GM12878 (cell line): ENCODE measurements around the gene TM7SF2. TPM values are rescaled to one million over a fixed set of nuclear protein-coding genes. Genes with fewer than 3 reads are reported as not detected.

Source experiments
- ATAC-seq: fragments of 200-7000 bp; cut with Tn5 transposase; 3 replicates; pipeline ENCODE4 v1.9.1; 2020; ENCODE audit warnings: mild to moderate bottlenecking, moderate library complexity
- BruUV-seq: library from RNA; stranded (reverse); fragments of 400-500 nt; replicated peaks from 2 replicates; lab custom pipeline; 2021; lab: Mats Ljungman, UMichigan
- CTCF ChIA-PET: fragments of 300-600 bp; sonication (Branson Sonifier 250); formaldehyde crosslinking; extraction: SDS; loops from one replicate; lab custom pipeline; 2021; ENCODE audit warnings: inconsistent platforms; lab: Yijun Ruan, JAX
- POLR2A ChIA-PET: fragments of 350-600 bp; formaldehyde crosslinking; extraction: SDS; loops from one replicate; lab custom pipeline; 2021; ENCODE audit warnings: inconsistent platforms; lab: Charles Lee
- RAD21 ChIA-PET: fragments of 300-600 bp; sonication (Branson Sonifier 250); formaldehyde crosslinking; loops from one replicate; lab custom pipeline; 2023; ENCODE audit warnings: antibody characterized with exemption; ENCODE audit not compliant: unreplicated experiment; lab: Charles Lee
- SMC1A ChIA-PET: fragments of 300-600 bp; sonication (Branson Sonifier 250); formaldehyde crosslinking; loops from one replicate; lab custom pipeline; 2023; ENCODE audit not compliant: unreplicated experiment, uncharacterized antibody; lab: Charles Lee
- DNase-seq: peaks from one replicate; pipeline ENCODE4 v3.0.0-alpha.2; 2011; ENCODE audit warnings: low read depth, low spot score
- FAIRE-seq: peaks from 3 replicates; lab custom pipeline; 2011; peaks lifted over from hg19 to GRCh38; lab: Jason Lieb, UNC
- H2AFZ ChIP-seq: 2 replicates; pipeline ENCODE4 v1.6.0; 2011; ENCODE audit warnings: low read depth, low read length, control low read depth; ENCODE audit not compliant: control insufficient read depth
- H3K27ac ChIP-seq: 2 replicates; pipeline ENCODE4 v1.5.1; 2011; ENCODE audit warnings: control low read depth; ENCODE audit not compliant: control insufficient read depth, insufficient read depth
- H3K27me3 ChIP-seq, 2 experiments: replicated peaks in 1 of 2; 2 replicates each; pipeline versions ENCODE4 v1.6.0 to v1.6.1; 2011; ENCODE audit warnings: low read length in 1 of 2; ENCODE audit not compliant: control insufficient read depth in 2 of 2, insufficient read depth in 2 of 2
- H3K36me3 ChIP-seq, 2 experiments: 2 replicates each; pipeline ENCODE4 v1.5.1; 2011; ENCODE audit warnings: low read length in 1 of 2; ENCODE audit not compliant: control insufficient read depth in 2 of 2, insufficient read depth in 2 of 2
- H3K4me1 ChIP-seq: 2 replicates; pipeline ENCODE4 v1.6.1; 2011; ENCODE audit warnings: mild to moderate bottlenecking, low read length, moderate library complexity, mixed read lengths; ENCODE audit not compliant: control insufficient read depth, insufficient read depth
- H3K4me2 ChIP-seq: 2 replicates; pipeline ENCODE4 v1.6.0; 2011; ENCODE audit warnings: control low read depth; ENCODE audit not compliant: control insufficient read depth, insufficient read depth
- H3K4me3 ChIP-seq: fragments of 200-600 bp; sonication (generic); 2 replicates; pipeline ENCODE4 v1.5.1; 2016
- H3K79me2 ChIP-seq: 2 replicates; pipeline ENCODE4 v1.6.0; 2011; ENCODE audit warnings: low read length; ENCODE audit not compliant: control insufficient read depth, insufficient read depth
- H3K9ac ChIP-seq: 2 replicates; pipeline ENCODE4 v1.8.0; 2011; ENCODE audit warnings: low read length, control low read depth, mixed read lengths; ENCODE audit not compliant: control insufficient read depth, insufficient read depth
- H3K9me3 ChIP-seq: replicated peaks from 3 replicates; pipeline ENCODE4 v1.5.1; 2011; ENCODE audit warnings: mild to moderate bottlenecking, low read length; ENCODE audit not compliant: control insufficient read depth, insufficient read depth
- H4K20me1 ChIP-seq: 2 replicates; pipeline ENCODE4 v1.6.0; 2011; ENCODE audit not compliant: control insufficient read depth, insufficient read depth
- CBFB ChIP-seq: IDR thresholded peaks from 2 replicates; pipeline ENCODE4 v1.6.1; 2016; ENCODE audit warnings: antibody characterized with exemption, low read depth
- CREB1 ChIP-seq: IDR thresholded peaks from 2 replicates; pipeline ENCODE4 v1.6.1; 2012; ENCODE audit warnings: low read depth, mild to moderate bottlenecking, inconsistent platforms
- EP300 ChIP-seq, 2 experiments: fragments of 150-350 bp in 1 of 2; IDR thresholded peaks; 2 replicates each; pipeline ENCODE4 v1.6.1; 2011 to 2012; ENCODE audit warnings: low read depth in 2 of 2, low read length in 2 of 2, borderline replicate concordance in 1 of 2, improper control_type of control experiment in 1 of 2, inconsistent platforms in 1 of 2; ENCODE audit not compliant: control insufficient read depth in 1 of 2
- ESRRA ChIP-seq: IDR thresholded peaks from 2 replicates; pipeline ENCODE4 v1.6.1; 2012; ENCODE audit warnings: mild to moderate bottlenecking, low read length, improper control_type of control experiment
- GABPA ChIP-seq: IDR thresholded peaks from 2 replicates; pipeline ENCODE4 v1.6.1; 2014; ENCODE audit warnings: antibody characterized with exemption, low read depth, mild to moderate bottlenecking, inconsistent platforms
- HDGF ChIP-seq: fragments of 450-650 bp; IDR thresholded peaks from 2 replicates; pipeline ENCODE4 v1.6.1; 2016; ENCODE audit warnings: antibody characterized with exemption
- IKZF1 ChIP-seq: fragments of 450-650 bp; conservative IDR thresholded peaks from 2 replicates; pipeline ENCODE4 v1.6.1; 2017; ENCODE audit warnings: antibody characterized with exemption, mild to moderate bottlenecking
- JUND ChIP-seq: IDR thresholded peaks from 2 replicates; pipeline ENCODE4 v1.6.1; 2012; ENCODE audit warnings: low read depth, mild to moderate bottlenecking, low read length, improper control_type of control experiment, moderate library complexity
- MTA3 ChIP-seq: IDR thresholded peaks from 2 replicates; pipeline ENCODE4 v1.6.1; 2012; ENCODE audit warnings: low read length, inconsistent platforms, borderline replicate concordance
- NR2F1 ChIP-seq: fragments of 450-650 bp; conservative IDR thresholded peaks from 2 replicates; pipeline ENCODE4 v1.6.1; 2017; ENCODE audit warnings: mild to moderate bottlenecking
- POLR2A ChIP-seq: IDR thresholded peaks from 2 replicates; pipeline ENCODE4 v1.6.1; 2011; ENCODE audit warnings: low read depth, mild to moderate bottlenecking, low read length
- RB1 ChIP-seq: fragments of 450-650 bp; formaldehyde crosslinking; IDR thresholded peaks from 2 replicates; pipeline ENCODE4 v1.6.1; 2017; ENCODE audit warnings: mild to moderate bottlenecking, borderline replicate concordance
- ZNF622 ChIP-seq: fragments of 450-650 bp; IDR thresholded peaks from 2 replicates; pipeline ENCODE4 v1.6.1; 2017; ENCODE audit warnings: mild to moderate bottlenecking, inconsistent platforms
- WGBS: methylation state at CpG from one replicate; pipeline ENCODE4 v1.1.6; 2016; ENCODE audit warnings: low lambda C conversion rate; ENCODE audit not compliant: insufficient replicate concordance, insufficient coverage; ENCODE audit errors: missing lambda C conversion rate; 5-methylcytosine and 5-hydroxymethylcytosine counted together
- in situ Hi-C: fragments of 300-500 bp; cut with MboI; formaldehyde crosslinking; loops from 9 replicates; pipeline ENCODE4 v1.14.3; 2018; ENCODE audit warnings: mixed read lengths
- intact Hi-C: fragments of 100-400 bp; cut with micrococcal nuclease; formaldehyde crosslinking; loops from one replicate; pipeline ENCODE4 v1.14.2; 2022; ENCODE audit not compliant: unreplicated experiment
- polyA plus RNA-seq, 11 experiments: library from polyadenylated mRNA; depleted of rRNA in 4 of 11; unstranded in 6 of 11; stranded (reverse) in 5 of 11; fragments of >200 nt; fragmentation: Nextera tagmentation in 4 of 11; fragmentation: Illumina TruSeq in 1 of 11; extraction: Ambion mirVana in 4 of 11; extraction: Trizol in 1 of 11; gene quantifications; 1 replicate in 1 of 11; 2 replicates in 10 of 11; pipeline versions ENCODE4 v1.2.1 to v1.2.3, GENCODE V29; 2011 to 2016; ENCODE audit warnings: inconsistent platforms in 2 of 11, missing spikeins in 2 of 11, low read depth in 1 of 11
- total RNA-seq, 4 experiments: library from RNA; depleted of rRNA in 3 of 4; stranded (reverse); fragments of >200 nt in 3 of 4; fragmentation: Illumina TruSeq in 1 of 4; extraction: Trizol in 1 of 4; gene quantifications; 2 replicates each; pipeline versions ENCODE4 v1.2.1 to v1.2.3, GENCODE V29; 2013 to 2021
- TF ChIP-seq, protein P1 (sequence below): fragments of 450-650 bp; formaldehyde crosslinking; IDR thresholded peaks from 2 replicates; pipeline ENCODE4 v1.4.0; 2020; ENCODE audit warnings: mild to moderate bottlenecking, moderate library complexity
- TF ChIP-seq, protein P2 (sequence below): IDR thresholded peaks from 2 replicates; pipeline ENCODE4 v1.6.1; 2011; ENCODE audit warnings: borderline replicate concordance, low read depth, mild to moderate bottlenecking, moderate library complexity, mixed read lengths, low read length; ENCODE audit not compliant: insufficient read depth; ENCODE audit errors: extremely low read length

Gene TM7SF2
- total and polyA plus RNA-seq, 10 of the 15 experiments (the other 5 are each of a cell fraction or from before 2014, with no cell fraction given), result 0.52 to 57.7 (median 20.7) TPM

DNA sequence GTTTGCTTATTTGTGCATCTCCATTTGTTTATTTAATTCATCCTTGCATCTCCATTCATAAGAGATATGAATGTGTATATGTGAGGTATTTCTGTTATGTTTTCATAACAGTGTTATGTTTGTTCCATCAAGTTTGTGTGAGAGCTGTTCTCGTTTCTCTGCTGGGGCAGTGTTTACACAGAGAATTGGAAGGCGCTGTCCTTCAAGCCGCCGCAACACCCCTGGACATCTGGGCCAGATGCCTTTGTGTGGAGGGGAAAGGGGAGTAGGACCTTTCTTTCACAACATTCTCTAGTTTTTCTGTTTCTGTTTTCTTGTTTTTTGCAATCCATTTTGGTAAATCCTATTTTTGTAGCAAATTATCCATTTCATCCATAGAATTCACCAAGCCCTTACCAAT lies 7.0 kb upstream of the TM7SF2 start:
- Histone ChIP-seq H2AFZ (no peak overlapping the region), H3K36me3 (peaks cover 11 to 16% of the 10 kb centered on the region in 2 experiments)
- SMC1A ChIA-PET, result interaction anchor here (2.0 kb wide), 1 partner anchor 91 kb away, joined by 5 read pairs; the partner anchor contains the start of gene ARL2
- no peak for TF ChIP-seq MTA3
- TF ChIP-seq IKZF1, result no peak
- TF ChIP-seq RB1, result no peak
- no peak for TF ChIP-seq POLR2A
- TF ChIP-seq CBFB, result no peak
- no peak for TF ChIP-seq ZNF622
- no peak for TF ChIP-seq HDGF
- TF ChIP-seq, all 136 proteins: peak for 0
- no peak overlapping the region for H3K27ac ChIP-seq
- in situ Hi-C loops, result no loop called here
- FAIRE-seq (no peak), DNase-seq (no peak), ATAC-seq (no peak)
- H3K4me1 ChIP-seq, result no peaks in the 10 kb centered on the region
- WGBS, result 73% methylated on average over 4 of the region's 4 CpGs
- ChIA-PET POLR2A (no interaction called here), CTCF (interaction anchor here (1.2 to 1.9 kb wide), 3 partner anchors 10 to 76 kb away, joined by 3 to 5 read pairs (median 3); partner anchors contain the start of gene ZNHIT2), RAD21 (no interaction called here)
- no TSS peak for BruUV-seq
- H3K4me3 ChIP-seq, result no peak overlapping the region
- intact Hi-C loops, result no loop called here
- no peaks in the 10 kb centered on the region for H4K20me1 ChIP-seq
- H3K9me3 ChIP-seq, result no peaks in the 10 kb centered on the region
- no peaks in the 10 kb centered on the region for H3K79me2 ChIP-seq
- H3K27me3 ChIP-seq, result no peaks in the 10 kb centered on the region
- no peak overlapping the region for H3K4me2 ChIP-seq
- H3K9ac ChIP-seq, result no peak overlapping the region

DNA sequence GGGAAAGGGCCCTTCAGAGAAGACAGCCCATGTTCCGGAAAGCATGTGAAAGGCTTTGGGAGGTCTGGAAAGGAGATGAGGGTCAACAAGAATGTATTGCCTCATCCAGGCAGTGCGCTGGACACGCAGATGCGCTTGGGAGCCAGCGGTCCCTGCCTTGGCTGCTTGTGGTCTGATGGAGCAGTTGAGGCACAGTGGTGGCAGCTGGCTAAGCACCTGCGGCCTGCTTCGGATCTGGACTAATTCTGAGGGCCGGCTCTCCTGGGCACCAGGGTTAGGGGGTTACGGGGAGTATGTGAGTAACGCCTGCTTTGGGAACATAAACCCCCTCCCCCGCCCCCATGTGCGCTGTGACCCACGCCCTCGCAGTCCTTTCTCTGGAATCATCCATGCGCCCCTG lies 4.6 kb upstream of the TM7SF2 start:
- SMC1A ChIA-PET, result no interaction called here
- Histone ChIP-seq H3K27me3 (no peaks in the 10 kb centered on the region), H3K9me3 (no peaks in the 10 kb centered on the region), H4K20me1 (no peaks in the 10 kb centered on the region), H3K9ac (no peak overlapping the region), H3K4me3 (no peak overlapping the region), H3K36me3 (peaks cover 12 to 16% of the 10 kb centered on the region in 2 experiments), H3K4me1 (peaks cover 8% of the 10 kb centered on the region), H3K4me2 (no peak overlapping the region), H2AFZ (no peak overlapping the region), H3K27ac (no peak overlapping the region), H3K79me2 (no peaks in the 10 kb centered on the region)
- CTCF ChIA-PET, result interaction anchor here (0.6 kb wide), 1 partner anchor 73 kb away, joined by 3 read pairs; no protein-coding TSS in a partner anchor
- no peak for FAIRE-seq
- no peak for DNase-seq
- intact Hi-C loops (no loop called here), in situ Hi-C loops (no loop called here)
- BruUV-seq, result no TSS peak
- RAD21 ChIA-PET, result no interaction called here
- POLR2A ChIA-PET, result no interaction called here
- WGBS, result 91% methylated on average over 15 of the region's 15 CpGs
- ATAC-seq, result no peak
- TF ChIP-seq EP300 (IDR thresholded peaks at IDR 0.05; ENCODE audit: borderline replicate concordance in 1 of 2, control insufficient read depth in 1 of 2, low read depth in 2 of 2, low read length in 2 of 2) (no peak), GABPA (no peak), JUND (no peak), ESRRA (no peak), CREB1 (no peak), NR2F1 (no peak)
- TF ChIP-seq, protein P1, sequence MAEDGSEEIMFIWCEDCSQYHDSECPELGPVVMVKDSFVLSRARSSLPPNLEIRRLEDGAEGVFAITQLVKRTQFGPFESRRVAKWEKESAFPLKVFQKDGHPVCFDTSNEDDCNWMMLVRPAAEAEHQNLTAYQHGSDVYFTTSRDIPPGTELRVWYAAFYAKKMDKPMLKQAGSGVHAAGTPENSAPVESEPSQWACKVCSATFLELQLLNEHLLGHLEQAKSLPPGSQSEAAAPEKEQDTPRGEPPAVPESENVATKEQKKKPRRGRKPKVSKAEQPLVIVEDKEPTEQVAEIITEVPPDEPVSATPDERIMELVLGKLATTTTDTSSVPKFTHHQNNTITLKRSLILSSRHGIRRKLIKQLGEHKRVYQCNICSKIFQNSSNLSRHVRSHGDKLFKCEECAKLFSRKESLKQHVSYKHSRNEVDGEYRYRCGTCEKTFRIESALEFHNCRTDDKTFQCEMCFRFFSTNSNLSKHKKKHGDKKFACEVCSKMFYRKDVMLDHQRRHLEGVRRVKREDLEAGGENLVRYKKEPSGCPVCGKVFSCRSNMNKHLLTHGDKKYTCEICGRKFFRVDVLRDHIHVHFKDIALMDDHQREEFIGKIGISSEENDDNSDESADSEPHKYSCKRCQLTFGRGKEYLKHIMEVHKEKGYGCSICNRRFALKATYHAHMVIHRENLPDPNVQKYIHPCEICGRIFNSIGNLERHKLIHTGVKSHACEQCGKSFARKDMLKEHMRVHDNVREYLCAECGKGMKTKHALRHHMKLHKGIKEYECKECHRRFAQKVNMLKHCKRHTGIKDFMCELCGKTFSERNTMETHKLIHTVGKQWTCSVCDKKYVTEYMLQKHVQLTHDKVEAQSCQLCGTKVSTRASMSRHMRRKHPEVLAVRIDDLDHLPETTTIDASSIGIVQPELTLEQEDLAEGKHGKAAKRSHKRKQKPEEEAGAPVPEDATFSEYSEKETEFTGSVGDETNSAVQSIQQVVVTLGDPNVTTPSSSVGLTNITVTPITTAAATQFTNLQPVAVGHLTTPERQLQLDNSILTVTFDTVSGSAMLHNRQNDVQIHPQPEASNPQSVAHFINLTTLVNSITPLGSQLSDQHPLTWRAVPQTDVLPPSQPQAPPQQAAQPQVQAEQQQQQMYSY (CRISPR knock-in tag), result no peak
- TF ChIP-seq, protein P2, sequence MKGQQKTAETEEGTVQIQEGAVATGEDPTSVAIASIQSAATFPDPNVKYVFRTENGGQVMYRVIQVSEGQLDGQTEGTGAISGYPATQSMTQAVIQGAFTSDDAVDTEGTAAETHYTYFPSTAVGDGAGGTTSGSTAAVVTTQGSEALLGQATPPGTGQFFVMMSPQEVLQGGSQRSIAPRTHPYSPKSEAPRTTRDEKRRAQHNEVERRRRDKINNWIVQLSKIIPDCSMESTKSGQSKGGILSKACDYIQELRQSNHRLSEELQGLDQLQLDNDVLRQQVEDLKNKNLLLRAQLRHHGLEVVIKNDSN, result no peak
